B cell (primary cell): ENCODE results near the gene POLR2F. TPM values are rescaled to one million over a fixed set of nuclear protein-coding genes. Genes with fewer than 3 reads are reported as not detected.

Experiments
- ATAC-seq: fragments of 200-7000 bp; cut with Tn5 transposase; one replicate; pipeline ENCODE4 v1.10.0; 2021; ENCODE audit warnings: low read depth, mild to moderate bottlenecking, moderate number of reproducible peaks, moderate library complexity
- CTCF ChIA-PET: fragments of 350-600 bp; sonication (Branson Sonifier 250); formaldehyde crosslinking; loops from one replicate; lab custom pipeline; 2021; ENCODE audit warnings: antibody characterized with exemption, inconsistent platforms; lab: Charles Lee
- POLR2A ChIA-PET: fragments of 350-600 bp; sonication (Branson Sonifier 250); formaldehyde crosslinking; loops from one replicate; lab custom pipeline; 2021; ENCODE audit warnings: antibody characterized with exemption; lab: Charles Lee
- DNase-seq: peaks from one replicate; pipeline ENCODE4 v3.0.0; 2013
- H2AFZ ChIP-seq: 2 replicates; pipeline ENCODE4 v1.6.1; 2012; ENCODE audit warnings: mild to moderate bottlenecking, low read depth, low read length; ENCODE audit not compliant: insufficient read depth, poor library complexity, severe bottlenecking
- H3K27ac ChIP-seq, 2 donors: 1 replicate in 1 of 2; 2 replicates in 1 of 2; pipeline ENCODE4 v1.5.1; 2012 to 2013; ENCODE audit warnings: low read length in 2 of 2, mild to moderate bottlenecking in 2 of 2, moderate library complexity in 1 of 2
- H3K27me3 ChIP-seq, 4 experiments: fragments of 200-600 bp in 1 of 4; sonication (generic) in 1 of 4; replicated peaks in 1 of 4; 1 replicate in 2 of 4; 2 replicates in 2 of 4; pipeline versions ENCODE4 v1.6.1 to v1.7.0; 2013 to 2016; ENCODE audit warnings: low read length in 3 of 4, mild to moderate bottlenecking in 2 of 4, mixed read lengths in 1 of 4, moderate library complexity in 1 of 4; ENCODE audit not compliant: insufficient read depth in 4 of 4, control insufficient read depth in 3 of 4; ENCODE audit errors: control extremely low read depth in 1 of 4
- H3K36me3 ChIP-seq, 2 experiments: replicated peaks in 1 of 2; 1 replicate in 1 of 2; 2 replicates in 1 of 2; pipeline versions ENCODE4 v1.6.1 to v1.7.1; 2013; ENCODE audit warnings: low read length in 1 of 2; ENCODE audit not compliant: insufficient read depth in 2 of 2, control insufficient read depth in 1 of 2; ENCODE audit errors: control extremely low read depth in 1 of 2, extremely low read depth in 1 of 2
- H3K4me1 ChIP-seq, 2 donors: fragments of 200-600 bp in 1 of 2; sonication (generic) in 1 of 2; 1 replicate in 1 of 2; 2 replicates in 1 of 2; pipeline versions ENCODE4 v1.5.1 to v1.6.1; 2013 to 2017; ENCODE audit warnings: low read length in 2 of 2; ENCODE audit not compliant: control insufficient read depth in 2 of 2, insufficient read depth in 2 of 2
- H3K4me2 ChIP-seq: replicated peaks from 2 replicates; pipeline ENCODE3; 2012; ENCODE audit warnings: mild to moderate bottlenecking, low read depth, low read length; ENCODE audit not compliant: poor library complexity, severe bottlenecking
- H3K4me3 ChIP-seq, 5 experiments: fragments of 200-600 bp in 1 of 5; sonication (generic) in 1 of 5; 1 replicate in 3 of 5; 2 replicates in 2 of 5; pipeline versions ENCODE4 v1.5.1 to v1.7.0; 2011 to 2016; ENCODE audit warnings: low read length in 4 of 5, mild to moderate bottlenecking in 4 of 5, low read depth in 2 of 5, control low read depth in 1 of 5, moderate library complexity in 1 of 5; ENCODE audit not compliant: insufficient read depth in 1 of 5; ENCODE audit errors: control extremely low read depth in 1 of 5, extremely low read depth in 1 of 5
- H3K79me2 ChIP-seq: fragments of 200-600 bp; sonication (generic); one replicate; pipeline ENCODE4 v1.6.0; 2016; ENCODE audit warnings: low read length; ENCODE audit not compliant: control insufficient read depth, insufficient read depth
- H3K9ac ChIP-seq: fragments of 200-600 bp; sonication (generic); 2 replicates; pipeline ENCODE4 v1.6.1; 2017; ENCODE audit warnings: mild to moderate bottlenecking, low read length, moderate library complexity
- H3K9me3 ChIP-seq, 3 donors: one replicate each; pipeline versions ENCODE4 v1.6.1 to v1.7.1; 2013; ENCODE audit warnings: low read length in 2 of 3; ENCODE audit not compliant: control insufficient read depth in 2 of 3, insufficient read depth in 1 of 3; ENCODE audit errors: control extremely low read depth in 1 of 3
- H4K20me1 ChIP-seq: 2 replicates; pipeline ENCODE4 v1.6.0; 2012; ENCODE audit warnings: mild to moderate bottlenecking, low read length; ENCODE audit not compliant: insufficient read depth, control insufficient read depth, poor library complexity, severe bottlenecking
- H3K27ac Mint-ChIP-seq: one replicate; pipeline ENCODE4 v1.8.0; 2021; ENCODE audit warnings: mixed read lengths
- H3K27me3 Mint-ChIP-seq: one replicate; pipeline ENCODE4 v1.8.0; 2021; ENCODE audit warnings: mixed read lengths
- H3K4me1 Mint-ChIP-seq: one replicate; pipeline ENCODE4 v1.8.0; 2021; ENCODE audit warnings: mixed read lengths
- H3K4me3 Mint-ChIP-seq: one replicate; pipeline ENCODE4 v1.8.0; 2021; ENCODE audit warnings: mixed read lengths
- H3K9me3 Mint-ChIP-seq: one replicate; pipeline ENCODE4 v1.8.0; 2022; ENCODE audit warnings: mixed read lengths; ENCODE audit not compliant: insufficient read depth
- CTCF ChIP-seq: fragments of 200-600 bp; IDR thresholded peaks from one replicate; pipeline ENCODE4 v1.8.0; 2022; ENCODE audit warnings: antibody characterized with exemption, mild to moderate bottlenecking
- EZH2 ChIP-seq: IDR thresholded peaks from 2 replicates; pipeline ENCODE4 v1.6.1; 2012; ENCODE audit warnings: borderline replicate concordance, low read depth, mild to moderate bottlenecking, moderate library complexity, low read length; ENCODE audit not compliant: insufficient read depth, poor library complexity, severe bottlenecking
- WGBS: methylation state at CpG from one replicate; pipeline ENCODE4 v1.1.5; 2013; ENCODE audit warnings: missing lambda C conversion rate; ENCODE audit not compliant: insufficient coverage; 5-methylcytosine and 5-hydroxymethylcytosine counted together
- intact Hi-C: fragments of 100-400 bp; cut with micrococcal nuclease; formaldehyde crosslinking; loops from one replicate; pipeline ENCODE4 v1.10.0; 2022
- polyA plus RNA-seq: library from polyadenylated mRNA; depleted of rRNA; stranded (reverse); fragments of >200 nt; gene quantifications from 2 replicates; pipeline ENCODE4 v1.2.3, GENCODE V29; 2012
- total RNA-seq, 2 donors: library from RNA; stranded (reverse); fragments of 120-200 nt in 1 of 2; gene quantifications; 1 replicate in 1 of 2; 2 replicates in 1 of 2; pipeline versions ENCODE4 v1.2.3 to v1.2.4, GENCODE V29; 2013 to 2022

The POLR2F gene
- total and polyA plus RNA-seq, 2 donors (not counting 1 experiment from before 2014, with no cell fraction given) = 41.8 to 49.6 TPM

GRCh38 chr22:37918580-37919270 lies 34.8 kb upstream of the POLR2F start:
- POLR2A ChIA-PET = interaction anchor here (0.5 kb wide), 1 partner anchor 16 kb away, joined by 3 read pairs; no protein-coding TSS in a partner anchor
- H3K27me3 ChIP-seq = no peaks in the 10 kb centered on the region
- H3K27ac Mint-ChIP-seq = peak overlapping the region; percentile 17
- H3K27ac ChIP-seq = peak overlapping the region in 1 of 2 donors; percentile 12
- no peaks in the 10 kb centered on the region for H3K9me3 Mint-ChIP-seq
- no peak overlapping the region for H3K4me3 Mint-ChIP-seq
- H3K27me3 Mint-ChIP-seq = no peaks in the 10 kb centered on the region
- H4K20me1 ChIP-seq = no peaks in the 10 kb centered on the region
- H3K4me1 ChIP-seq = peaks cover 6 to 19% of the 10 kb centered on the region in 2 donors
- ATAC-seq (no peak), DNase-seq (no peak)
- no peak overlapping the region for H3K4me2 ChIP-seq
- CTCF ChIA-PET = interaction anchor here (0.8 to 1.4 kb wide), 2 partner anchors 10 to 11 kb away, joined by 3 read pairs; no protein-coding TSS in a partner anchor
- H3K9me3 ChIP-seq = no peaks in the 10 kb centered on the region
- peaks cover 0 to 28% of the 10 kb centered on the region in 2 experiments for H3K36me3 ChIP-seq
- no peak overlapping the region for H3K9ac ChIP-seq
- H3K4me3 ChIP-seq = no peak overlapping the region
- WGBS = 95% methylated on average over 25 of the region's 25 CpGs
- H2AFZ ChIP-seq = no peak overlapping the region
- TF ChIP-seq CTCF (no peak), EZH2 (no peak)
- H3K4me1 Mint-ChIP-seq = peaks cover 9% of the 10 kb centered on the region
- intact Hi-C loops = no loop called here
- no peaks in the 10 kb centered on the region for H3K79me2 ChIP-seq

- Mint-ChIP-seq H3K4me3 (peak overlapping the region; percentile 71), H3K27ac (peak overlapping the region; percentile 90), H3K4me1 (peaks cover 9% of the 10 kb centered on the region), H3K27me3 (no peaks in the 10 kb centered on the region), H3K9me3 (no peaks in the 10 kb centered on the region)
- Histone ChIP-seq H3K4me3 (no peak overlapping the region), H3K27me3 (no peaks in the 10 kb centered on the region), H4K20me1 (no peaks in the 10 kb centered on the region), H3K4me2 (peak overlapping the region; percentile 66), H3K27ac (peak overlapping the region; percentile 50 to 76), H2AFZ (peak overlapping the region; percentile 68), H3K36me3 (peaks cover 0 to 36% of the 10 kb centered on the region in 2 experiments), H3K79me2 (peaks cover 7% of the 10 kb centered on the region), H3K9me3 (no peaks in the 10 kb centered on the region), H3K4me1 (peaks cover 6 to 19% of the 10 kb centered on the region in 2 donors), H3K9ac (peak overlapping the region; percentile 45)
- POLR2A ChIA-PET = interaction anchor here (0.6 to 0.7 kb wide), 4 partner anchors 9 to 34 kb away, joined by 3 to 7 read pairs (median 6); partner anchors contain the start of genes C22orf23 and POLR2F
- 40% methylated on average over 1 of the region's 5 CpGs for WGBS
- DNase-seq (peak; percentile 45), ATAC-seq (no peak)
- intact Hi-C loops = no loop called here
- CTCF ChIA-PET = interaction anchor here (0.7 to 1.4 kb wide), 3 partner anchors 9 to 23 kb away, joined by 3 to 4 read pairs (median 3); partner anchors contain the start of gene MICALL1
- TF ChIP-seq CTCF (no peak), EZH2 (no peak)
Observed at GRCh38 chr22:37920126-37920525, 33.4 kb upstream of the POLR2F start.
